Measurements from ENCODE around the gene TMF1. TPM values are rescaled to one million over a fixed set of nuclear protein-coding genes. Genes with fewer than 3 reads are reported as not detected.

The TMF1 gene
- total RNA-seq, 2 experiments from 2014 or later: 37.1 to 42.1 TPM

Small RNA genes within 50 kb of the gene (microRNA-seq; reads per million reads assigned to microRNA genes)
- gene MIR3136 (ENCODE audit: borderline microRNAs expressed, borderline number of aligned reads, borderline replicate concordance): 5.5 reads per million, percentile 18 among the genes with 10 or more reads in this experiment

Other genes with a start within 250 kb of the TMF1 start
- not detected for gene TAFA4, start 119.8 kb downstream of the TMF1 start, total RNA-seq
- gene EOGT, start 38.6 kb downstream of the TMF1 start, total RNA-seq: 10 to 100 TPM in 1 of 2 experiments, 1 to 10 TPM in 1; 9.3 to 12.0 TPM
- 10 to 100 TPM; 79.0 to 84.1 TPM for gene UBA3, start 28.0 kb upstream of the TMF1 start, total RNA-seq
- gene ARL6IP5, start 32.6 kb upstream of the TMF1 start, total RNA-seq: 10 to 100 TPM; 93.9 to 94.8 TPM
- not detected for gene LMOD3, start 70.3 kb upstream of the TMF1 start, total RNA-seq